ENCODE measurements around the gene TSPAN4.

The TSPAN4 gene

GRCh38 chr11:842370-843002 lies at the start of gene TSPAN4, which contains the start of gene POLR2L:
Gene TSPAN4, plus strand, starts transcription at chr11:842852. Its CDS starts 7,453 bp downstream, at chr11:850305.
Gene POLR2L, minus strand, starts transcription at chr11:842529. Its CDS starts 21 bp downstream, at chr11:842508.
- peak; percentile 91 for DNase-seq (ENCODE audit: low read depth, low spot score)

GRCh38 chr11:792873-793272 lies 49.8 kb upstream of the TSPAN4 start:
- DNase-seq (ENCODE audit: low read depth, low spot score) = no peak

GRCh38 chr11:793556-793955 lies 49.1 kb upstream of the TSPAN4 start:
- no peak for DNase-seq (ENCODE audit: low read depth, low spot score)

- no peak for DNase-seq (ENCODE audit: low read depth, low spot score)
These were observed 48.5 kb upstream of the TSPAN4 start for GRCh38 chr11:794013-794765.

GRCh38 chr11:794766-795633 lies 47.7 kb upstream of the TSPAN4 start:
- no peak for DNase-seq (ENCODE audit: low read depth, low spot score)

- DNase-seq (ENCODE audit: low read depth, low spot score) = no peak
These were observed 46.8 kb upstream of the TSPAN4 start for GRCh38 chr11:795634-796564.

GRCh38 chr11:796565-797295 lies 45.9 kb upstream of the TSPAN4 start:
- DNase-seq (ENCODE audit: low read depth, low spot score) = no peak

- peak; percentile 76 for DNase-seq (ENCODE audit: low read depth, low spot score)
These were observed 45.2 kb upstream of the TSPAN4 start for GRCh38 chr11:797296-798092.

GRCh38 chr11:798093-798713 lies 44.4 kb upstream of the TSPAN4 start, which contains the start of gene SLC25A22:
Gene SLC25A22, minus strand, starts transcription at chr11:798281. Its CDS starts 3,275 bp downstream, at chr11:795006.
- DNase-seq (ENCODE audit: low read depth, low spot score) = peak; percentile 77

- no peak for DNase-seq (ENCODE audit: low read depth, low spot score)
These were observed 42.9 kb upstream of the TSPAN4 start for GRCh38 chr11:799641-800316.

GRCh38 chr11:800473-800872 lies 42.2 kb upstream of the TSPAN4 start:
- DNase-seq (ENCODE audit: low read depth, low spot score) = no peak

- no peak for DNase-seq (ENCODE audit: low read depth, low spot score)
These were observed 41.4 kb upstream of the TSPAN4 start for GRCh38 chr11:801097-801780.

GRCh38 chr11:802018-802617 lies 40.5 kb upstream of the TSPAN4 start:
- no peak for DNase-seq (ENCODE audit: low read depth, low spot score)

GRCh38 chr11:802693-803466 lies 39.8 kb upstream of the TSPAN4 start:
- DNase-seq (ENCODE audit: low read depth, low spot score) = no peak

- DNase-seq (ENCODE audit: low read depth, low spot score) = no peak
These were observed 39.2 kb upstream of the TSPAN4 start for GRCh38 chr11:803467-803742.

- DNase-seq (ENCODE audit: low read depth, low spot score) = no peak
These were observed 38.7 kb upstream of the TSPAN4 start for GRCh38 chr11:803770-804598.

Measured in ELF-1 (cell line).